HG03025 (cell line): ENCODE data around the gene GAR1.
"Not testable (repeated sequence)": the region's sequence is repeated elsewhere in the genome, so short reads cannot be mapped to it uniquely, and the experiment has no call there.

Experiments used
- ATAC-seq: cut with Tn5 transposase; IDR thresholded peaks from one replicate; pipeline ENCODE4 v1.9.1; 2021; ENCODE audit warnings: mild to moderate bottlenecking, moderate library complexity; ENCODE audit not compliant: unreplicated experiment, low FRiP score

The GAR1 gene

GRCh38 chr4:109836985-109837384 is 21.4 kb downstream of the GAR1 start:
- no peak for ATAC-seq

GRCh38 chr4:109846395-109847098 is 31.0 kb downstream of the GAR1 start:
- ATAC-seq = no peak

GRCh38 chr4:109847896-109848442 is 32.4 kb downstream of the GAR1 start, which contains the start of gene LRIT3:
LRIT3 (plus strand) TSS chr4:109848107; CDS start chr4:109848202, 95 bp downstream.
- no peak for ATAC-seq

GRCh38 chr4:109848501-109848900 is 32.9 kb downstream of the GAR1 start:
- ATAC-seq = no peak

- ATAC-seq = no peak
Observed at GRCh38 chr4:109850601-109851000, 35.0 kb downstream of the GAR1 start.

- ATAC-seq = not testable (repeated sequence)
Observed at GRCh38 chr4:109859426-109860300, 44.1 kb downstream of the GAR1 start.

GRCh38 chr4:109861271-109861670 is 45.7 kb downstream of the GAR1 start:
- ATAC-seq = no peak

- no peak for ATAC-seq
Observed at GRCh38 chr4:109861916-109862511, 46.5 kb downstream of the GAR1 start.

GRCh38 chr4:109864134-109864533 is 48.6 kb downstream of the GAR1 start:
- no peak for ATAC-seq

- ATAC-seq = no peak
Observed at GRCh38 chr4:109870061-109870460, 54.5 kb downstream of the GAR1 start.

- no peak for ATAC-seq
Observed at GRCh38 chr4:109872065-109872464, 56.5 kb downstream of the GAR1 start.

- ATAC-seq = no peak
Observed at GRCh38 chr4:109872950-109873656, 57.5 kb downstream of the GAR1 start.

- ATAC-seq = no peak
Observed at GRCh38 chr4:109873791-109874514, 58.4 kb downstream of the GAR1 start.
